HG03108 (cell line): ENCODE data around the gene HCST.
"Not testable (repeated sequence)": the region's sequence is repeated elsewhere in the genome, so short reads cannot be mapped to it uniquely, and the experiment has no call there.

Experiments
- ATAC-seq: cut with Tn5 transposase; IDR thresholded peaks from one replicate; pipeline ENCODE4 v1.9.1; 2021; ENCODE audit warnings: moderate library complexity; ENCODE audit not compliant: unreplicated experiment

HCST gene

GRCh38 chr19:35901854-35902661 is at the start of gene HCST:
TSS of gene HCST (plus strand) at chr19:35902529. CDS start at chr19:35902594, 65 bp downstream.
- ATAC-seq = no peak

DNA sequence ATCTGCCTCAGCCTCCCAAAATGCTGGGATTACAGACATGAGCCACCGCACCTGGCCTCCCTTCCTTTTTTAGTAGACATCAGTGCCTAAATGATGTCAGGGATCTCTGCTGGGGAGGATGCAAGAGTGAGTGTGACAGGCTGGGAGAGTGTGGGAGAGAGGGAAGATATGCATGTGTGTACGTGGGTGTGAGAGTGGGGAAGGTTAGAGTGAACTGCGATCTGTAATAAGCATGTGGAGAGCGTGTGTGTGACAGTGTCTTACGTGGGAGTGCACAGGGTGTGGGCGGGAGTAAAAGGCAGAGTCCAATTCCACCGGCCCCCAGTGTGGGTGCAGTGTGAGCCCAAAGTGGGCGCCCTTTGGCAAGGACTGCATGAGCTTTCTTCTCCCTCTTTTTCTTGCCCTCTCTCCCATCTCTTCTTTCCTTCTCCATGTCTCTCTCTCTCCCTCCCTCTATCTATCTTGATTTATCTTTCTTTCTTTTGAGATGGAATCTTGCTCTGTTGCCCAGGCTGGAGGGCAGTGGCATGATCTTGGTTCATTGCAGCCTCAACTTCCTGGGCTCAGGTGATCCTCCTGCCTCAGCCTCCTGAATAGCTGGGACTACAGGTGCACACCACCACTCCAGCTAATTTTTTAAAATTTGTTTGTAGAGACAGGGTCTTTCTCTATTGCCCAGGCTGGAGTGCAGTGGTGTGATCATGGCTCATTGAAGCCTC is 49.1 kb upstream of the HCST start:
- ATAC-seq = no peak

GRCh38 chr19:35856546-35857149 is 45.7 kb upstream of the HCST start, which contains the start of gene KIRREL2:
TSS of gene KIRREL2 (plus strand) at chr19:35856911. CDS start at chr19:35857120, 209 bp downstream.
- no peak for ATAC-seq

DNA sequence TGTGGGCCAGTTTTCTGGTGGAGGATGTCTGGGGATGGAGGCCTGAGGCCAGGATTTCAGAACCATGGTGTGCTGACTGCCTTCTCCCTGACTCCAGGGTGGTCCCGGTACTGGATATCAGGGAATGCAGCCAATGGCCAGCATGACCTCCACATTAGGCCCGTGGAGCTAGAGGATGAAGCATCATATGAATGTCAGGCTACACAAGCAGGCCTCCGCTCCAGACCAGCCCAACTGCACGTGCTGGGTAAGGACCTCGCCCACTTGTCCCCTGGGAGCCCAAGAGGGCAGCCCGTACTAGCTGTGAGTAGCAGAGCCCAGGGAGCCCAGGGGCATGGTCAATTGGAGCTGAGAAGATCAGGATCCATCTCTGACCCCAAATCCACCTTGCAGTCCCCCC is 44.0 kb upstream of the HCST start:
- ATAC-seq = no peak

GRCh38 chr19:35859414-35859813 is 42.9 kb upstream of the HCST start:
- ATAC-seq = no peak

GRCh38 chr19:35860436-35860817 is 41.9 kb upstream of the HCST start:
- no peak for ATAC-seq

GRCh38 chr19:35860818-35861639 is 41.3 kb upstream of the HCST start:
- ATAC-seq = no peak

GRCh38 chr19:35861640-35862160 is 40.6 kb upstream of the HCST start:
- ATAC-seq = no peak

GRCh38 chr19:35862528-35862927 is 39.8 kb upstream of the HCST start:
- ATAC-seq = no peak

DNA sequence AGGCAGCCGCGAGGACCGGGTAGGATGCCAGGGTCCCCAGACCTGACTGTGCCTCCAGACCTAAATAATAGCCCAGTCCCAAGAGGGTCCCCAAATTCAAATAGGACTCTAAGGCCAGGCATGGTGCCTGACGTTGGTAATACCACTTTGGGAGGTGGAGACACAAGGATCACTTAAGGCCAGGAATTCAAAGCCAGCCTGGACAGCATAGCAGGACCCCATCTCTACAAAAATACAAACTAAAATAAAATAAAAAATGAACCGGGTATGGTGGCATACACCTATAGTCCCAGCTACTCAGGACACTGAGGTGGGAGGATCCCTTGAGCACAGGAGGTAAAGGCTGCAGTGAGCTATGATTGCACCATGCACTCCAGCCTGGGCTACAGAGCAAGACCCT is 39.3 kb upstream of the HCST start:
- ATAC-seq = no peak

- ATAC-seq = no peak
Observed at GRCh38 chr19:35868172-35868822, 34.0 kb upstream of the HCST start, which contains the start of gene APLP1. TSS of gene APLP1 (plus strand) at chr19:35868574. CDS start at chr19:35868637, 63 bp downstream.

- ATAC-seq = no peak
Observed at GRCh38 chr19:35868823-35869326, 33.5 kb upstream of the HCST start.

GRCh38 chr19:35869327-35870123 is 32.8 kb upstream of the HCST start:
- no peak for ATAC-seq

GRCh38 chr19:35870124-35870736 is 32.1 kb upstream of the HCST start:
- ATAC-seq = not testable (repeated sequence)

DNA sequence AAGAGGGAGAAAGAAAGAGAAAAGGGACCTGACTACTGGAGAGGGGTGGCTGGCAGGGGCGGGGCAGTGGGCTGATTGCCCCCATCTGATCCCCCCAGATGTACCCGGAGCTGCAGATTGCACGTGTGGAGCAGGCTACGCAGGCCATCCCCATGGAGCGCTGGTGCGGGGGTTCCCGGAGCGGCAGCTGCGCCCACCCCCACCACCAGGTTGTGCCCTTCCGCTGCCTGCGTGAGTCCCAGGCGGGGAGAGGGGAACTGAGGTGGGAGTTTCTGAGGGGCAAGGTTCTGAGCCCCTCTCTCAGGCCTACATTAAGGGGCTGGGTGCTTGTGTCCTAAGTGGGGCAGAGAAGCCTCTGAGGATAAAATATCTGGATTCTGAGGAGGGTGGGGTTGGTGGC is 31.5 kb upstream of the HCST start:
- ATAC-seq = no peak

DNA sequence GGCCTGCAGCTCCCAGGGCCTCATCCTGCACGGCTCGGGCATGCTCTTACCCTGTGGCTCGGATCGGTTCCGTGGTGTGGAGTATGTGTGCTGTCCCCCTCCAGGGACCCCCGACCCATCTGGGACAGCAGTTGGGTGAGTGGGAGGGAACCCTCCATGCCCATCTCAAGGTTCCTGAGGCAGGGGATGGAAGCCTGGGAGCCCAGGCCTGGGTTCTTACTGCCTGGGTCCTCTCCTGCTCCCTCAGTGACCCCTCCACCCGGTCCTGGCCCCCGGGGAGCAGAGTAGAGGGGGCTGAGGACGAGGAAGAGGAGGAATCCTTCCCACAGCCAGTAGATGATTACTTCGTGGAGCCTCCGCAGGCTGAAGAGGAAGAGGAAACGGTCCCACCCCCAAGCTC is 30.7 kb upstream of the HCST start:
- no peak for ATAC-seq

DNA sequence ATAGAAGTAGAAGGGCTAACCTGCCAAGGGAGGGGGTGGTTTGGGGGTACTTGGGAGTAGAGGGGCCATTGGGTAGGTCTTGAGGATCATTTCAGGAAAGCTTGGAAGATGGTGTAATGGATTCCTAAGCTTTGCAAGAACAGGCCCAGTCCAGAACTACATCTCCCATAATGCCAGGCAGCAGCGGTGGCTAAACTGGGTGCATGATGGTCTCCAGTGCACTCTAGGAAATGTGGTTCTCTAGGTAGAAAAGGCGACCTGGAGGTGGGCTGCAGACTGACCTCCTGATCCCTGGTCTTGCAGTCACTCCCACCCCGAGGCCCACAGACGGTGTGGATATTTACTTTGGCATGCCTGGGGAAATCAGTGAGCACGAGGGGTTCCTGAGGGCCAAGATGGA is 30.1 kb upstream of the HCST start:
- ATAC-seq = no peak

DNA sequence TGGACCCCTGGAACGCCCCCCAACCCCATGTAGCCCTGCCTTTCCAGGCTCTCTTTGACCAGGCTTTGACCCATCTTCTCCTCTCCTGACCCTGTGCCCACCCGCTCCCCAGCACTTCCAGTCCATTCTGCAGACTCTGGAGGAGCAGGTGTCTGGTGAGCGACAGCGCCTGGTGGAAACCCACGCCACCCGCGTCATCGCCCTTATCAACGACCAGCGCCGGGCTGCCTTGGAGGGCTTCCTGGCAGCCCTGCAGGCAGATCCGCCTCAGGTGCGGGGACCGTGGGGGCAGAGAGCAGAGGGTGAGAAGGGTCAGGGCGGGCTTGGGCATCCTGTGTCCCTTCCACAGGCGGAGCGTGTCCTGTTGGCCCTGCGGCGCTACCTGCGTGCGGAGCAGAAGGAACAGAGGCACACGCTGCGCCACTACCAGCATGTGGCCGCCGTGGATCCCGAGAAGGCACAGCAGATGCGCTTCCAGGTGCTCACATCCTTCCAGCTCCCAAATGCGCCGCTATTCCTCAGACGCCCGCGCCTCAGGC is 27.9 kb upstream of the HCST start:
- no peak for ATAC-seq
